Naive thymus-derived CD8-positive, alpha-beta T cell (primary cell): ENCODE measurements around the gene DDIT4L. TPM values are rescaled to one million over a fixed set of nuclear protein-coding genes. Genes with fewer than 3 reads are reported as not detected.
"Not testable (repeated sequence)": the region's sequence is repeated elsewhere in the genome, so short reads cannot be mapped to it uniquely, and the experiment has no call there.

Source experiments
- ATAC-seq, 2 donors: fragments of 150-1000 bp; cut with Tn5 transposase in 1 of 2; sonication (Bioruptor Pico), chemical (Tn5 transposase) in 1 of 2; 1 replicate in 1 of 2; 2 replicates in 1 of 2; pipeline ENCODE4 v1.10.0; 2021; ENCODE audit warnings: mild to moderate bottlenecking in 2 of 2, moderate library complexity in 2 of 2
- POLR2A ChIA-PET: fragments of 350-600 bp; sonication (Branson Sonifier 250); formaldehyde crosslinking; loops from one replicate; lab custom pipeline; 2021; ENCODE audit warnings: antibody characterized with exemption; lab: Charles Lee
- DNase-seq, 10 donors: peaks; one replicate each; pipeline versions ENCODE4 v3.0.0 to v3.0.0-alpha.2; 2020 to 2022
- H3K27ac Mint-ChIP-seq, 10 donors: one replicate each; pipeline ENCODE4 v1.8.0; 2020 to 2022; ENCODE audit warnings: mild to moderate bottlenecking in 10 of 10, mixed read lengths in 10 of 10, moderate library complexity in 4 of 10, inconsistent platforms in 1 of 10
- H3K27me3 Mint-ChIP-seq, 5 donors: one replicate each; pipeline ENCODE4 v1.8.0; 2021 to 2022; ENCODE audit warnings: mixed read lengths in 5 of 5
- H3K36me3 Mint-ChIP-seq, 3 donors: one replicate each; pipeline ENCODE4 v1.8.0; 2020 to 2022; ENCODE audit warnings: mixed read lengths in 3 of 3, mild to moderate bottlenecking in 2 of 3, inconsistent platforms in 1 of 3
- H3K4me1 Mint-ChIP-seq, 4 donors: one replicate each; pipeline ENCODE4 v1.8.0; 2021 to 2022; ENCODE audit warnings: mixed read lengths in 4 of 4
- H3K4me3 Mint-ChIP-seq, 10 donors: one replicate each; pipeline ENCODE4 v1.8.0; 2020 to 2022; ENCODE audit warnings: mild to moderate bottlenecking in 10 of 10, mixed read lengths in 10 of 10, moderate library complexity in 6 of 10, inconsistent platforms in 1 of 10
- H3K9me3 Mint-ChIP-seq, 9 donors: one replicate each; pipeline ENCODE4 v1.8.0; 2020 to 2022; ENCODE audit warnings: mixed read lengths in 9 of 9, mild to moderate bottlenecking in 3 of 9, inconsistent platforms in 1 of 9, moderate library complexity in 1 of 9
- polyA plus RNA-seq, 3 donors: library from polyadenylated mRNA; unstranded; fragments of 300-500 nt; fragmentation: Illumina TruSeq; gene quantifications; one replicate each; pipeline ENCODE4 v1.2.3, GENCODE V29; 2021
- total RNA-seq, 8 experiments: library from RNA in 2 of 8; stranded (reverse) in 2 of 8; gene quantifications; one replicate each; pipeline ENCODE4 v1.2.3 and lab custom pipeline; 2021 to 2026

The DDIT4L gene
- total RNA-seq, result not detected
- under 1 TPM in 1 of 3 donors, not detected in 2; 0.30 TPM for polyA plus RNA-seq
- 0 to 0.07 (median 0) reads per million in 6 experiments for total RNA-seq (lab: John Stamatoyannopoulos, UW)

DNA sequence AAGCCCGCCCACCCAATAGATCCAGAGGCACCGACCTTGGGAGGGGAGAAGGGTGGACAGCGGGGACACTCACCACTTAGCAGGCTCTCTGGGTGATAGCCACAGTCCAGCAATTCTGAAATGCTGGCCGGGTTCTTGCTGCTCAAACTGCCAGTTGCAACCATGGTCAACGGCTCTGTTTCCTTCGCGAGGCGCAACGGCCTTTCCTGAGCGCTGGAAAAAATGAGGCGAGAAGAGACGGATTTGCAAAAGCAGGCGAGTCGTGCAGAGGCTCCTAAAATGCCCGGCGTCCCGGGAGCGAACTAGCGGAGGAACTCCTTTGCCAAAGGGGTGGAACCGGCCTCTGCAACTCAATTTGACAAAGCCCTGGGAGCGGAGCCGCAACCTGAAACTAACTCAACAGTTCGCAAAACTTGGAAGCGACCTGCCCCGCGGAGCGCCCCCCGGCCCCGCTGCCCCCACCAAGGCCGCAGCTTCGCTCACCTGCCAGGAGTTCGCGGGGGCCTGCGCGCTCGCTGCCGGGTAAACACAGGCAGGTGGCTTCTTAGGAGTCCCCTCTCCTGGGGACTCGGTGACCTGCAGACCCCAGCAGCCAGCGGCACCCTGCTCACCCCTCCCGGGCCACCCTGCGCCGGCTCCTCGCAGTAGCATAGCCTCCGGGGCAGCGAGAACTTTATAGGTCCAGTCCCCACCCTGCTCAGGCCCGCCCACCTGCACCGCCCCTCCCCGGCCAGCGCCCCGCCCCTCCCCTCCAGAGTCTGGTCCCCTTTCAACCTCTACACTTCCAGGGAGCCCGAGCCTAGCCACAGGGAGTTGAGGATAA lies at the start of gene DDIT4L:
TSS of gene DDIT4L (minus strand) at position 649 of the 823 bp plus-strand sequence. CDS start at position 164, 485 bp downstream.
- peaks cover 0 to 2% (median 0%) of the 10 kb centered on the region in 3 donors for H3K36me3 Mint-ChIP-seq
- H3K27me3 Mint-ChIP-seq, result peaks cover 34 to 42% (median 37%) of the 10 kb centered on the region in 5 donors
- no peaks in the 10 kb centered on the region for H3K9me3 Mint-ChIP-seq
- peaks cover 10 to 18% (median 15%) of the 10 kb centered on the region in 4 donors for H3K4me1 Mint-ChIP-seq
- peak within 1 kb of the TSS; percentile 72 to 90 (median 84) for H3K4me3 Mint-ChIP-seq
- POLR2A ChIA-PET, result no interaction called here
- peak within 1 kb of the TSS in 2 of 10 donors; percentile 11 to 45 for H3K27ac Mint-ChIP-seq
- peak; percentile 53 to 84 for ATAC-seq
- DNase-seq, result peak in 5 of 10 donors; percentile 6 to 16 (median 15)

GRCh38 chr4:100240008-100240407 lies 49.7 kb upstream of the DDIT4L start:
- Mint-ChIP-seq H3K27ac (no peak overlapping the region), H3K36me3 (no peaks in the 10 kb centered on the region)

GRCh38 chr4:100224721-100225120 lies 34.5 kb upstream of the DDIT4L start:
- DNase-seq (no peak), ATAC-seq (no peak)
- H3K9me3 Mint-ChIP-seq, result peaks cover 11 to 56% (median 37%) of the 10 kb centered on the region in 9 donors
- H3K4me1 Mint-ChIP-seq, result no peaks in the 10 kb centered on the region
- no peak overlapping the region for H3K27ac Mint-ChIP-seq
- no peak overlapping the region for H3K4me3 Mint-ChIP-seq
- POLR2A ChIA-PET, result no interaction called here
- H3K27me3 Mint-ChIP-seq, result peaks cover 0 to 17% (median 4%) of the 10 kb centered on the region in 5 donors
- H3K36me3 Mint-ChIP-seq, result peaks cover 2 to 24% (median 6%) of the 10 kb centered on the region in 3 donors

More at GRCh38 chr4:100240008-100240407, 49.7 kb upstream of the DDIT4L start:
- Mint-ChIP-seq H3K27me3 (peaks cover 0 to 14% (median 7%) of the 10 kb centered on the region in 5 donors), H3K4me1 (no peaks in the 10 kb centered on the region), H3K9me3 (peaks cover 0 to 4% (median 0%) of the 10 kb centered on the region in 9 donors), H3K4me3 (no peak overlapping the region)
- ATAC-seq, result no peak
- no peak for DNase-seq
- POLR2A ChIA-PET, result no interaction called here

GRCh38 chr4:100224160-100224559 lies 33.9 kb upstream of the DDIT4L start:
- DNase-seq, result no peak
- Mint-ChIP-seq H3K4me1 (no peaks in the 10 kb centered on the region), H3K27me3 (peaks cover 0 to 17% (median 4%) of the 10 kb centered on the region in 5 donors), H3K9me3 (peaks cover 7 to 50% (median 35%) of the 10 kb centered on the region in 9 donors), H3K36me3 (peaks cover 2 to 19% (median 4%) of the 10 kb centered on the region in 3 donors), H3K4me3 (no peak overlapping the region), H3K27ac (no peak overlapping the region)
- ATAC-seq, result no peak
- POLR2A ChIA-PET, result no interaction called here

DNA sequence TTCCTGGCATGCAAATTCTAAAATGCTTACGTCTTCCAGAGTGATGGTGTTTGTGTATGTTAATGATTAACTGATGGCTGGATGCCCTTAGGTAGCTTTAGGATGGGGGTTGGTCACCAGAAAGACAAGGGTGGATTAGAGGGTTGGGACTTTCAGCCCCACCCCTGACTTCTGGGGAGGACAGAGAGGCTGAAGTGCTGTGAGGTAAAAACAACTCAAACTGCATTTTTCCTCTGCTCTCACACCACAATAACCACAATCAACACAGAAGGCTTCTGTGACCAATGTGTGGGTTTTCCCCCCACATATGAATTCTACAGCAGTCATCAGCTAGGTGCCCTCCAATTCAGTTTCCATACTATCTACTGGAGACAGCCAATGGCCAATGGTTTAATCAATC lies 18.7 kb upstream of the DDIT4L start:
- Mint-ChIP-seq H3K4me1 (peaks cover 0 to 4% (median 0%) of the 10 kb centered on the region in 4 donors), H3K9me3 (no peaks in the 10 kb centered on the region), H3K27ac (no peak overlapping the region), H3K4me3 (no peak overlapping the region), H3K27me3 (peaks cover 13 to 31% (median 18%) of the 10 kb centered on the region in 5 donors), H3K36me3 (no peaks in the 10 kb centered on the region)
- DNase-seq (no peak), ATAC-seq (no peak)
- POLR2A ChIA-PET, result interaction anchor here (0.6 kb wide), 1 partner anchor 1149 kb away, joined by 3 read pairs; no protein-coding TSS in a partner anchor

DNA sequence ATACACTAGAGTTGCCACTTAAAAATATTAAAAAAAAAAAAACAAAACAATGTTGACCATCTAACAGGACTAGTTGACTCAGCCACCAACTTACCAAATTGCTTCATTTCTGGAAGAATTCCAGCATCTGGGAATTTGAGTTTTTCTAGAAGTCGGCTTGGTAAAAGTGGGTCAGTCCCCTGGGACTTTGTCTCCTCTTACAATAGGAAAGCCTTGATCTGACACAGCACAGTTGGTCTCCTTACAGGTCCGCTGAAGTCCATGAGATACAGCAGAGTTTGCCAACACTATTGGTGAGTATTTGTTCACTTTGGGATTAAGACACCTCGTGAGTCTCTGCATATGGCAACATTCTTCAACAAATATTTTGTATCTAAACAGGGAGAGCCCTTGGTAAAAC lies 18.2 kb upstream of the DDIT4L start:
- POLR2A ChIA-PET, result no interaction called here
- no peak overlapping the region for H3K4me3 Mint-ChIP-seq
- H3K27me3 Mint-ChIP-seq, result peaks cover 13 to 27% (median 18%) of the 10 kb centered on the region in 5 donors
- H3K4me1 Mint-ChIP-seq, result peaks cover 0 to 4% (median 0%) of the 10 kb centered on the region in 4 donors
- ATAC-seq (no peak), DNase-seq (no peak)
- H3K36me3 Mint-ChIP-seq, result no peaks in the 10 kb centered on the region
- H3K9me3 Mint-ChIP-seq, result peaks cover 0 to 2% (median 0%) of the 10 kb centered on the region in 9 donors
- no peak overlapping the region for H3K27ac Mint-ChIP-seq

- H3K36me3 Mint-ChIP-seq, result no peaks in the 10 kb centered on the region
- peaks cover 0 to 4% (median 0%) of the 10 kb centered on the region in 4 donors for H3K4me1 Mint-ChIP-seq
- POLR2A ChIA-PET, result no interaction called here
- peaks cover 13 to 23% (median 17%) of the 10 kb centered on the region in 5 donors for H3K27me3 Mint-ChIP-seq
- peaks cover 0 to 2% (median 0%) of the 10 kb centered on the region in 9 donors for H3K9me3 Mint-ChIP-seq
- H3K27ac Mint-ChIP-seq, result no peak overlapping the region
- no peak overlapping the region for H3K4me3 Mint-ChIP-seq
- ATAC-seq (no peak), DNase-seq (no peak)
Observed at GRCh38 chr4:100206850-100207249, 16.6 kb upstream of the DDIT4L start.

- Mint-ChIP-seq H3K27me3 (peaks cover 0 to 12% (median 2%) of the 10 kb centered on the region in 5 donors), H3K4me1 (no peaks in the 10 kb centered on the region), H3K9me3 (no peaks in the 10 kb centered on the region), H3K27ac (no peak overlapping the region), H3K36me3 (peaks cover 0 to 2% (median 0%) of the 10 kb centered on the region in 3 donors), H3K4me3 (no peak overlapping the region)
- DNase-seq (no peak), ATAC-seq (no peak)
- POLR2A ChIA-PET, result no interaction called here
Observed at GRCh38 chr4:100198061-100198460, 7.8 kb upstream of the DDIT4L start.

DNA sequence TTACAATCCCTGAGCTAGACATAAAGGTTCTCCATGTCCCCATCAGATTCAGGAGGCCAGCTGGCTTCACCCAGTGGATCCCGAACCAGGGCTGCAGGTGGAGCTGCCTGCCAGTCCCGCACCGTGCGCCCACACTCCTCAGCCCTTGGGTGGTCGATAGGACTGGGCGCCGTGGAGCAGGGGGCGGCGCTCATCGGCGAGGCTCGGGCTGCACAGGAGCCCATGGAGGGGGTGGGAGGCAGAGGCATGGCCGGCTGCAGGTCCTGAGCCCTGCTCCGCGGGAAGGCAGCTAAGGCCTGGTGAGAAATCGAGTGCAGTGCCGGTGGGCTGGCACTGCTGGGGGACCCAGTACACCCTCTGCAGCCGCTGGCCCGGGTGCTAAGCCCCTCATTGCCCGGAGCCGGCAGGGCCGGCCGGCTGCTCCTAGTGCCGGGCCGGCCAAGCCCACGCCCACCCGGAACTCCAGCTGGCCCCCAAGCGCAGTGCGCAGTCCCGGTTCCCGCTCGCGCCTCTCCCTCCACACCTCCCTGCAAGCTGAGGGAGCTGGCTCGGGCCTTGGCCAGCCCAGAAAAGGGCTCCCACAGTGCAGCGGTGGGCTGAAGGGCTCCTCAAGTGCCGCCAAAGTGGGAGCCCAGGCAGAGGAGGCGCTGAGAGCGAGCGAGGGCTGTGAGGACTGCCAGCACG lies 6.3 kb upstream of the DDIT4L start:
- not testable (repeated sequence) for H3K36me3 Mint-ChIP-seq, DNase-seq

DNA sequence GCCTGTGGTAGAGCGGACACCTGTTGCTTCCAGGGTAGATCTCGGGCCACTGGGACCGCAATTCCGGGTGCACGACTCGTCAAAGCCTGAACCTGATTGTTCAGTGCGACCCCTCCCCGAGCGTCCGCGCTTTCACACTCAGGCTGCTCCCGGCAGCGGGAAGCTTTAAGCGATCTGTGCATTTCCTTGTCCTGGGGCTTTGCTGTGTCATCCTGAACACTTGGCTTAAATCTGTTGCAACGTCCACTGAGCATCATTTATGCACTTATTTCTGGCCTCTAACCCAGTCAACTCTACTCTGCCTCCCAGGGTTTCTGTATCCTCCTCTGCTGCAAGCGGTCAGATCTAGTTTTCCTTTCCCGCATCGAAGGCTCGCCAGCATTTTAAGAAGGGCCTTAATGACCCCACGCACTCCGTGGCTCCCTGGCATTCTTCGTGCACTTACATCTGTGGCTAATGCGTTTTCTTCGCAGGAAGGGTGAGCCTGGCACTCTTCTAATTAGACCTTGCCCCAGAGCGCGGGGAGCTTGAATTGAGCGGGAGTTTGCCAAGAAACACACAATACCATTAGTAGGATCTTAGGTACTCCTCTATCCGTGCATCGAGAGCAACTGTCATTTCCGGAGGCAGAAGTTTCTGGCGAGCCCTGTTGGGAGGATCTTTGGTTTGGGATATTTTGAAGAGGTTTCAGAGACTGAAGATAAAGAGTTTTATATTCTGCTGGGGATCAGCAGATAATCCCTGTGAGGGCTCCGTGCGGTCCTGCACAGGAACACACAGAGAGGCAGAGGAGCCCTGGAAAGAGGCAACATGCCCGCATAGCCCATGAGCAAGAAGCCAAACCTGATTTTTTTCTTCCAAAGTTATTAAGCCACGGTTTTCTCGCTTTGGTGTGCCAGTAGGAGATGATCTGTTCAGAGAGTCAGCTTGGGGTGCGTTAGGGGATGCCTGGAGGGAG lies 654 bp upstream of the DDIT4L start:
- Mint-ChIP-seq H3K27ac (peak overlapping the region in 1 of 10 donors; percentile 45), H3K4me3 (peak overlapping the region; percentile 72 to 90 (median 84)), H3K4me1 (peaks cover 10 to 18% (median 15%) of the 10 kb centered on the region in 4 donors), H3K9me3 (no peaks in the 10 kb centered on the region), H3K27me3 (peaks cover 32 to 39% (median 36%) of the 10 kb centered on the region in 5 donors), H3K36me3 (peaks cover 0 to 2% (median 0%) of the 10 kb centered on the region in 3 donors)
- peak in 3 of 10 donors; percentile 4 to 8 (median 5) for DNase-seq
- peak; percentile 29 to 35 for ATAC-seq
- POLR2A ChIA-PET, result no interaction called here

More for the DNA sequence above, 6.3 kb upstream of the DDIT4L start:
- POLR2A ChIA-PET, H3K9me3 Mint-ChIP-seq, H3K4me3 Mint-ChIP-seq, H3K4me1 Mint-ChIP-seq, ATAC-seq, H3K27ac Mint-ChIP-seq: not testable (repeated sequence)
- peaks cover 4 to 14% (median 6%) of the 10 kb centered on the region in 5 donors for H3K27me3 Mint-ChIP-seq

DNA sequence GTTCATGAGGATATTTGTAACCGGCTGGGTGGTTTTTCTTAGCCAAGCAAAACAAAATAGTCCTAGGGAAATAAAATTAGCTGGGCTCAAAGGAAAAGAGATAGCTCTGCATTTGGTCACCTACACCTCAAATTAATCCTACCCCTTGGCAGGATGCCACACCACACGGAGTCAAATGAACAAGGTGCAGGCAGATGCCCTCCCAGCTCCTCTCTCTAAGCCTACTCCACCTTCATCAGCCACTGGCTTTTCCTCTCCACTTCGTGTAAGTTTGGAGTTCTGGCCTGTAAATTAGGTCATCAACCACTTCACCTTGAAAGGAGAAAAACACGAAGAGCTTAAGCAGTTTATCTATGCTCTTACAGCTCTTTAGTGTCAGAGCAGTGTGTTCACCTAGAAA lies 1.4 kb downstream of the DDIT4L start:
- Mint-ChIP-seq H3K4me3 (peak overlapping the region in 7 of 10 donors; percentile 26 to 89 (median 78)), H3K27me3 (peaks cover 32 to 52% (median 40%) of the 10 kb centered on the region in 5 donors), H3K27ac (no peak overlapping the region), H3K36me3 (no peaks in the 10 kb centered on the region), H3K9me3 (no peaks in the 10 kb centered on the region), H3K4me1 (peaks cover 10 to 18% (median 15%) of the 10 kb centered on the region in 4 donors)
- no peak for DNase-seq
- no peak for ATAC-seq
- POLR2A ChIA-PET, result no interaction called here
